ENCODE data around the gene GPR157. TPM values are rescaled to one million over a fixed set of nuclear protein-coding genes. Genes with fewer than 3 reads are reported as not detected.
A peak's percentile ranks its signal among the peaks of the same experiment; 100 is the strongest.
"Not testable (repeated sequence)": the region's sequence is repeated elsewhere in the genome, so short reads cannot be mapped to it uniquely, and the experiment has no call there.

The GPR157 gene
- polyA plus RNA-seq, 3 donors = 0.98 to 1.5 (median 1.5) TPM

GRCh38 chr1:9150582-9151327 is 21.9 kb upstream of the GPR157 start:
- DNase-seq (ENCODE audit: extremely low read depth in 1 of 11, low read depth in 9 of 11, low spot score in 4 of 11) = no peak

- no peak for DNase-seq (ENCODE audit: extremely low read depth in 1 of 11, low read depth in 9 of 11, low spot score in 4 of 11)
Measured at GRCh38 chr1:9149837-9150581, 21.1 kb upstream of the GPR157 start.

- no peak for DNase-seq (ENCODE audit: extremely low read depth in 1 of 11, low read depth in 9 of 11, low spot score in 4 of 11)
Measured at GRCh38 chr1:9149151-9149550, 20.2 kb upstream of the GPR157 start.

GRCh38 chr1:9146156-9146555 is 17.3 kb upstream of the GPR157 start:
- DNase-seq (ENCODE audit: extremely low read depth in 1 of 11, low read depth in 9 of 11, low spot score in 4 of 11) = no peak

- no peak for DNase-seq (ENCODE audit: extremely low read depth in 1 of 11, low read depth in 9 of 11, low spot score in 4 of 11)
Measured at GRCh38 chr1:9145714-9146113, 16.8 kb upstream of the GPR157 start.

GRCh38 chr1:9145021-9145668 is 16.2 kb upstream of the GPR157 start:
- no peak for DNase-seq (ENCODE audit: extremely low read depth in 1 of 11, low read depth in 9 of 11, low spot score in 4 of 11)

GRCh38 chr1:9144494-9144893 is 15.6 kb upstream of the GPR157 start:
- DNase-seq (ENCODE audit: extremely low read depth in 1 of 11, low read depth in 9 of 11, low spot score in 4 of 11) = not testable (repeated sequence)

- no peak for DNase-seq (ENCODE audit: extremely low read depth in 1 of 11, low read depth in 9 of 11, low spot score in 4 of 11)
Measured at GRCh38 chr1:9143250-9143649, 14.3 kb upstream of the GPR157 start.

- DNase-seq (ENCODE audit: extremely low read depth in 1 of 11, low read depth in 9 of 11, low spot score in 4 of 11) = no peak
Measured at GRCh38 chr1:9139930-9140329, 11.0 kb upstream of the GPR157 start.

GRCh38 chr1:9136932-9137331 is 8.0 kb upstream of the GPR157 start:
- no peak for DNase-seq (ENCODE audit: extremely low read depth in 1 of 11, low read depth in 9 of 11, low spot score in 4 of 11)

- DNase-seq (ENCODE audit: extremely low read depth in 1 of 11, low read depth in 9 of 11, low spot score in 4 of 11) = no peak
Measured at GRCh38 chr1:9135073-9135836, 6.4 kb upstream of the GPR157 start.

GRCh38 chr1:9133870-9134585 is 5.1 kb upstream of the GPR157 start:
- no peak for DNase-seq (ENCODE audit: extremely low read depth in 1 of 11, low read depth in 9 of 11, low spot score in 4 of 11)

GRCh38 chr1:9129266-9130041 is 552 bp upstream of the GPR157 start:
- DNase-seq (ENCODE audit: extremely low read depth in 1 of 11, low read depth in 9 of 11, low spot score in 4 of 11) = peak in 7 of 11 donors; percentile 21 to 57 (median 36)

GRCh38 chr1:9128166-9128519 is 759 bp downstream of the GPR157 start:
- DNase-seq (ENCODE audit: extremely low read depth in 1 of 11, low read depth in 9 of 11, low spot score in 4 of 11) = no peak

- no peak for DNase-seq (ENCODE audit: extremely low read depth in 1 of 11, low read depth in 9 of 11, low spot score in 4 of 11)
Measured at GRCh38 chr1:9127395-9128165, 1.3 kb downstream of the GPR157 start.

GRCh38 chr1:9126511-9126910 is 2.4 kb downstream of the GPR157 start:
- DNase-seq (ENCODE audit: extremely low read depth in 1 of 11, low read depth in 9 of 11, low spot score in 4 of 11) = no peak

- DNase-seq (ENCODE audit: extremely low read depth in 1 of 11, low read depth in 9 of 11, low spot score in 4 of 11) = not testable (repeated sequence)
Measured at GRCh38 chr1:9125847-9126246, 3.1 kb downstream of the GPR157 start.

All from renal cortex interstitium (tissue), 11 donors.